Measurements from ENCODE around the gene COTL1.

DNA sequence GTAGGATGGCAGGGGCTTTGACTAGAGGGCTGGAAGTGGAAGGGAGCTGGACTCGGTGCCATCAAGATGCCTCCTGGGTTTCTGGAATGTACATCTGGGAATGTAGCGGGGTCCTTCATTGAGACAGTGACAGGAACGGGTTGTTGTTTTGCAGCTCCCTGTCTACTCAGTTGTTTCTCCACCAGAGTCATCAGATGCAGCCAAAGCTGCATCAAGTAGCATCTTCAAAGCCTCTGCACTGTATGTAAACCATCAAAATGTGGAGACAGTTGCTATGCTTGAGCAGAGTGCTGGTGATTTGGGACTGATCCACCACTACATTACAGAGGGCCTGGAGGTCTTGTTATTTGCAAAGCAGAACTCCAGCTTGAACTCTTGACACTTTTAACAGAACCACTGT, 88.3 kb downstream of the COTL1 start:
- no peak for TF ChIP-seq GLIS3 (CRISPR knock-in tag; IDR thresholded peaks at IDR 0.05)
- TF ChIP-seq RARB (CRISPR knock-in tag; IDR thresholded peaks at IDR 0.05) = no peak
- no peak for TF ChIP-seq PATZ1 (CRISPR knock-in tag; IDR thresholded peaks at IDR 0.05; ENCODE audit: borderline replicate concordance)
- no peak for TF ChIP-seq ZFP30 (CRISPR knock-in tag; IDR thresholded peaks at IDR 0.05)
- TF ChIP-seq BACH2 (CRISPR knock-in tag; IDR thresholded peaks at IDR 0.05; ENCODE audit: borderline replicate concordance) = no peak

All from SK-N-SH treated with all-trans-retinoic acid at 6 μM for 48 hours (cell line).